Neural cell (in vitro differentiated cells): ENCODE data around the gene XAF1. TPM values are rescaled to one million over a fixed set of nuclear protein-coding genes. Genes with fewer than 3 reads are reported as not detected.

ENCODE experiments used
- H2AFZ ChIP-seq: fragments of 200-600, 300-800 bp; sonication (generic), shearing (Covaris generic); 2 replicates; pipeline ENCODE4 v1.6.0; 2014; ENCODE audit warnings: low read depth, mild to moderate bottlenecking, antibody characterized with exemption, low read length, moderate library complexity
- H3F3A ChIP-seq: fragments of 200-600 bp; shearing (Covaris generic); 2 replicates; pipeline ENCODE4 v1.6.1; 2016; ENCODE audit warnings: mild to moderate bottlenecking, moderate library complexity, mixed read lengths, antibody characterized with exemption, low read length; ENCODE audit not compliant: insufficient read depth, poor library complexity, severe bottlenecking
- H3K27ac ChIP-seq: fragments of 200-600, 300-800 bp; sonication (generic), shearing (Covaris generic); 2 replicates; pipeline ENCODE4 v1.5.1; 2014; ENCODE audit warnings: mild to moderate bottlenecking, low read length, moderate library complexity
- H3K27me3 ChIP-seq: fragments of 300-800, 200-600 bp; sonication (generic), shearing (Covaris generic); 2 replicates; pipeline ENCODE4 v1.6.0; 2014; ENCODE audit warnings: mild to moderate bottlenecking, low read depth, low read length, moderate library complexity; ENCODE audit not compliant: insufficient read depth
- H3K36me3 ChIP-seq: fragments of 300-800, 200-600 bp; sonication (generic), shearing (Covaris generic); 2 replicates; pipeline ENCODE4 v1.5.1; 2014; ENCODE audit warnings: mild to moderate bottlenecking, antibody characterized with exemption, low read length, moderate library complexity; ENCODE audit not compliant: insufficient read depth
- H3K4me2 ChIP-seq: fragments of 300-800, 200-600 bp; sonication (generic), shearing (Covaris generic); 2 replicates; pipeline ENCODE4 v1.6.0; 2014; ENCODE audit warnings: mild to moderate bottlenecking, low read length
- H3K4me3 ChIP-seq: fragments of 300-800, 200-600 bp; sonication (generic), shearing (Covaris generic); 2 replicates; pipeline ENCODE4 v1.5.1; 2014; ENCODE audit warnings: mild to moderate bottlenecking, low read length, moderate library complexity
- H3K79me2 ChIP-seq: fragments of 200-600 bp; shearing (Covaris generic); replicated peaks from 2 replicates; pipeline ENCODE4 v1.6.0; 2014; ENCODE audit warnings: mild to moderate bottlenecking, low read length, moderate library complexity; ENCODE audit not compliant: insufficient read depth
- H3K9ac ChIP-seq: fragments of 300-800, 200-600 bp; sonication (generic), shearing (Covaris generic); 2 replicates; pipeline ENCODE4 v1.6.1; 2016; ENCODE audit warnings: mild to moderate bottlenecking, low read length, mixed read lengths
- H3K9me2 ChIP-seq: fragments of 200-600 bp; shearing (Covaris generic); 2 replicates; pipeline ENCODE4 v1.6.1; 2016; ENCODE audit warnings: mild to moderate bottlenecking, low read length, mixed read lengths; ENCODE audit not compliant: insufficient read depth
- H3K9me3 ChIP-seq: fragments of 200-600, 300-800 bp; sonication (generic), shearing (Covaris generic); 2 replicates; pipeline ENCODE4 v1.6.1; 2016; ENCODE audit warnings: mild to moderate bottlenecking, mixed run types, low read length, moderate library complexity, mixed read lengths
- H4K20me1 ChIP-seq: fragments of 200-600 bp; shearing (Covaris generic); 2 replicates; pipeline ENCODE4 v1.6.1; 2016; ENCODE audit warnings: mild to moderate bottlenecking, mixed run types; ENCODE audit not compliant: insufficient read depth
- CTCF ChIP-seq: fragments of 450-650 bp; IDR thresholded peaks from 2 replicates; pipeline ENCODE4 v1.5.1; 2014; ENCODE audit warnings: antibody characterized with exemption, mild to moderate bottlenecking, moderate library complexity; ENCODE audit not compliant: poor library complexity, severe bottlenecking
- EP300 ChIP-seq: fragments of 450-650 bp; conservative IDR thresholded peaks from 2 replicates; pipeline ENCODE4 v1.6.1; 2014; ENCODE audit warnings: antibody characterized with exemption, mild to moderate bottlenecking, moderate library complexity; ENCODE audit not compliant: poor library complexity, severe bottlenecking
- EZH2 ChIP-seq: fragments of 200-600, 300-800 bp; shearing (Covaris generic), sonication (generic); IDR thresholded peaks from 2 replicates; pipeline ENCODE4 v1.6.1; 2014; ENCODE audit warnings: antibody characterized with exemption, low read length, borderline replicate concordance, mild to moderate bottlenecking; ENCODE audit not compliant: insufficient read depth, poor library complexity, severe bottlenecking
- MXI1 ChIP-seq: fragments of 450-650 bp; conservative IDR thresholded peaks from 2 replicates; pipeline ENCODE4 v1.6.1; 2014; ENCODE audit warnings: antibody characterized with exemption, mild to moderate bottlenecking; ENCODE audit not compliant: poor library complexity, severe bottlenecking
- POLR2AphosphoS5 ChIP-seq: IDR thresholded peaks from 2 replicates; pipeline ENCODE4 v1.6.1; 2012
- RAD21 ChIP-seq: fragments of 450-650 bp; conservative IDR thresholded peaks from 2 replicates; pipeline ENCODE4 v1.6.1; 2014; ENCODE audit warnings: antibody characterized with exemption, mild to moderate bottlenecking, moderate library complexity
- REST ChIP-seq: IDR thresholded peaks from 2 replicates; pipeline ENCODE4 v1.6.1; 2012; ENCODE audit warnings: borderline replicate concordance
- SMC3 ChIP-seq: fragments of 450-650 bp; conservative IDR thresholded peaks from 2 replicates; pipeline ENCODE4 v1.6.1; 2014; ENCODE audit warnings: antibody characterized with exemption, mild to moderate bottlenecking, moderate library complexity; ENCODE audit not compliant: poor library complexity
- TAF1 ChIP-seq: IDR thresholded peaks from 2 replicates; pipeline ENCODE4 v1.6.1; 2012; ENCODE audit warnings: low read depth
- polyA plus RNA-seq: library from polyadenylated mRNA; depleted of rRNA; stranded (reverse); fragments of >200 nt; gene quantifications from 2 replicates; pipeline ENCODE4 v1.2.3, GENCODE V29; 2014

XAF1 gene
- polyA plus RNA-seq, 1 donor from 2014 or later = not detected

- no peaks in the 10 kb centered on the region for H4K20me1 ChIP-seq
- H3K9ac ChIP-seq = no peak overlapping the region
- no peaks in the 10 kb centered on the region for H3K79me2 ChIP-seq
- no peaks in the 10 kb centered on the region for H3K9me3 ChIP-seq
- TF ChIP-seq EZH2 (no peak), POLR2AphosphoS5 (no peak), SMC3 (no peak), RAD21 (no peak), CTCF (no peak), REST (no peak), EP300 (no peak), TAF1 (no peak), MXI1 (no peak)
- H2AFZ ChIP-seq = no peak overlapping the region
- H3K27me3 ChIP-seq = no peaks in the 10 kb centered on the region
- H3K36me3 ChIP-seq = no peaks in the 10 kb centered on the region
- no peak overlapping the region for H3K27ac ChIP-seq
- H3K4me2 ChIP-seq = no peak overlapping the region
- H3K4me3 ChIP-seq = no peak overlapping the region
- H3F3A ChIP-seq = no peaks in the 10 kb centered on the region
- H3K9me2 ChIP-seq = no peaks in the 10 kb centered on the region
These were observed 3.6 kb upstream of the XAF1 start for GRCh38 chr17:6752068-6752909.

GRCh38 chr17:6753006-6753445 is 2.8 kb upstream of the XAF1 start:
- Histone ChIP-seq H3K27me3 (no peaks in the 10 kb centered on the region), H3K9me3 (no peaks in the 10 kb centered on the region), H3K4me2 (no peak overlapping the region), H3K9me2 (no peaks in the 10 kb centered on the region), H4K20me1 (no peaks in the 10 kb centered on the region), H3K27ac (no peak overlapping the region), H3K4me3 (no peak overlapping the region), H3K9ac (no peak overlapping the region), H3K79me2 (no peaks in the 10 kb centered on the region), H2AFZ (no peak overlapping the region), H3K36me3 (no peaks in the 10 kb centered on the region), H3F3A (no peaks in the 10 kb centered on the region)
- TF ChIP-seq SMC3 = no peak
- no peak for TF ChIP-seq RAD21
- no peak for TF ChIP-seq MXI1
- no peak for TF ChIP-seq REST
- TF ChIP-seq CTCF = no peak
- TF ChIP-seq EZH2 = no peak
- TF ChIP-seq TAF1 = no peak
- no peak for TF ChIP-seq EP300
- TF ChIP-seq POLR2AphosphoS5 = no peak
